PC-9 (cell line): ENCODE data around the gene WDR5. TPM values are rescaled to one million over a fixed set of nuclear protein-coding genes. Genes with fewer than 3 reads are reported as not detected.

Experiments used
- BruUV-seq: library from RNA; stranded (reverse); fragments of 400-500 nt; replicated peaks from 2 replicates; lab custom pipeline; 2021; lab: Mats Ljungman, UMichigan
- CTCF ChIA-PET: fragments of 300-600 bp; sonication (Branson Sonifier 250); formaldehyde crosslinking; loops from one replicate; lab custom pipeline; 2022; ENCODE audit warnings: antibody characterized with exemption; lab: Charles Lee
- POLR2A ChIA-PET: fragments of 300-600 bp; sonication (Branson Sonifier 250); formaldehyde crosslinking; loops from one replicate; lab custom pipeline; 2022; ENCODE audit warnings: antibody characterized with exemption; ENCODE audit not compliant: unreplicated experiment; lab: Charles Lee
- DNase-seq, 2 experiments: peaks; one replicate each; pipeline versions ENCODE4 v3.0.0 to v3.0.0-alpha.2; 2015 to 2022; ENCODE audit warnings: mixed read lengths in 1 of 2
- H2AFZ ChIP-seq: fragments of 200-600 bp; sonication (generic); 2 replicates; pipeline ENCODE4 v1.8.1; 2017; ENCODE audit warnings: antibody characterized with exemption
- H3F3A ChIP-seq: fragments of 200-600 bp; sonication (generic); 2 replicates; pipeline ENCODE4 v1.8.1; 2017; ENCODE audit warnings: antibody characterized with exemption, mild to moderate bottlenecking, low read depth; ENCODE audit not compliant: insufficient read depth
- H3K27ac ChIP-seq: fragments of 200-600 bp; sonication (generic); 2 replicates; pipeline ENCODE4 v1.6.1; 2016; ENCODE audit warnings: mixed run types
- H3K27me3 ChIP-seq: fragments of 200-600 bp; sonication (generic); 2 replicates; pipeline ENCODE4 v1.6.1; 2016; ENCODE audit warnings: low read depth, mixed run types; ENCODE audit not compliant: insufficient read depth
- H3K36me3 ChIP-seq: fragments of 200-600 bp; sonication (generic); 2 replicates; pipeline ENCODE4 v1.6.1; 2016; ENCODE audit warnings: low read depth, mixed run types
- H3K4me1 ChIP-seq: fragments of 200-600 bp; sonication (generic); replicated peaks from 2 replicates; pipeline ENCODE4 v1.6.1; 2016; ENCODE audit warnings: mixed run types; ENCODE audit not compliant: insufficient read depth
- H3K4me2 ChIP-seq: fragments of 200-600 bp; sonication (generic); 2 replicates; pipeline ENCODE4 v1.6.1; 2017; ENCODE audit warnings: mixed run types
- H3K4me3 ChIP-seq: fragments of 200-600 bp; sonication (generic); 2 replicates; pipeline ENCODE4 v1.6.1; 2016; ENCODE audit warnings: mixed run types
- H3K79me2 ChIP-seq: fragments of 200-600 bp; sonication (generic); 2 replicates; pipeline ENCODE4 v1.6.1; 2017; ENCODE audit warnings: low read depth, mixed run types
- H3K9me2 ChIP-seq: fragments of 200-600 bp; sonication (generic); 2 replicates; pipeline ENCODE4 v1.8.1; 2017; ENCODE audit warnings: mild to moderate bottlenecking; ENCODE audit not compliant: insufficient read depth
- H3K9me3 ChIP-seq: fragments of 200-600 bp; sonication (generic); 2 replicates; pipeline ENCODE4 v1.8.1; 2016; ENCODE audit warnings: low read depth; ENCODE audit not compliant: insufficient read depth
- H4K20me1 ChIP-seq: fragments of 200-600 bp; sonication (generic); 2 replicates; pipeline ENCODE4 v1.8.1; 2017; ENCODE audit not compliant: insufficient read depth
- EZH2 ChIP-seq: fragments of 200-600 bp; sonication (generic); IDR thresholded peaks from 2 replicates; pipeline ENCODE4 v1.8.0; 2017; ENCODE audit warnings: antibody characterized with exemption, low read depth
- intact Hi-C: fragments of 100-400 bp; cut with micrococcal nuclease; formaldehyde crosslinking; loops from one replicate; pipeline ENCODE4 v1.10.0; 2022; ENCODE audit not compliant: unreplicated experiment
- total RNA-seq: library from RNA; stranded (reverse); gene quantifications from 2 replicates; pipeline ENCODE4 v1.2.3, GENCODE V29; 2021
- TF ChIP-seq, protein P1 (sequence below): fragments of 200-600 bp; sonication (generic); conservative IDR thresholded peaks from 2 replicates; pipeline ENCODE4 v1.6.1; 2017; ENCODE audit warnings: mixed run types, antibody characterized with exemption, mild to moderate bottlenecking, moderate library complexity

The WDR5 gene
- total RNA-seq, 1 experiment from 2014 or later: 53.4 TPM

DNA sequence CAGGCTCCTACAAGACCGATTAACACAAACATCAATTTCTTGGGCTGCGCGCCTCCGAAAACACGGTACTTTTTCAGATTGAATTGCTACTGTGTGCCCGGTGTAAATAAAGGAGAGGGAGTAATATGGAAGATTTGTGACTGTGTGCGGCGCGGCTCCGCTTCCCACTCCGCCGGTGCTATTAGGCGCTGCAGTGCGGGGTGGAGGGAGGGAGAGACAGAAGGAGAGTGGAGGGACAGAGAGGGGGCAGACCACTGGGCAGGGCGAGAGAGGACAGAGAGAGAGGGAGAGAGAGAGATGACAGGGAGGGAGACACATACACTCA is 53.2 kb downstream of the WDR5 start:
- H2AFZ ChIP-seq: no peak overlapping the region
- DNase-seq: no peak
- H3F3A ChIP-seq: peaks cover 8% of the 10 kb centered on the region
- H3K27me3 ChIP-seq: peaks cover 27% of the 10 kb centered on the region
- H3K36me3 ChIP-seq: no peaks in the 10 kb centered on the region
- H3K9me2 ChIP-seq: no peaks in the 10 kb centered on the region
- TF ChIP-seq, protein P1, sequence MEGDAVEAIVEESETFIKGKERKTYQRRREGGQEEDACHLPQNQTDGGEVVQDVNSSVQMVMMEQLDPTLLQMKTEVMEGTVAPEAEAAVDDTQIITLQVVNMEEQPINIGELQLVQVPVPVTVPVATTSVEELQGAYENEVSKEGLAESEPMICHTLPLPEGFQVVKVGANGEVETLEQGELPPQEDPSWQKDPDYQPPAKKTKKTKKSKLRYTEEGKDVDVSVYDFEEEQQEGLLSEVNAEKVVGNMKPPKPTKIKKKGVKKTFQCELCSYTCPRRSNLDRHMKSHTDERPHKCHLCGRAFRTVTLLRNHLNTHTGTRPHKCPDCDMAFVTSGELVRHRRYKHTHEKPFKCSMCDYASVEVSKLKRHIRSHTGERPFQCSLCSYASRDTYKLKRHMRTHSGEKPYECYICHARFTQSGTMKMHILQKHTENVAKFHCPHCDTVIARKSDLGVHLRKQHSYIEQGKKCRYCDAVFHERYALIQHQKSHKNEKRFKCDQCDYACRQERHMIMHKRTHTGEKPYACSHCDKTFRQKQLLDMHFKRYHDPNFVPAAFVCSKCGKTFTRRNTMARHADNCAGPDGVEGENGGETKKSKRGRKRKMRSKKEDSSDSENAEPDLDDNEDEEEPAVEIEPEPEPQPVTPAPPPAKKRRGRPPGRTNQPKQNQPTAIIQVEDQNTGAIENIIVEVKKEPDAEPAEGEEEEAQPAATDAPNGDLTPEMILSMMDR: no peak
- no peak for TF ChIP-seq EZH2
- no peak overlapping the region for H3K4me3 ChIP-seq
- H4K20me1 ChIP-seq: no peaks in the 10 kb centered on the region; the same call in 1 of the 2 replicates
- no peak overlapping the region for H3K4me2 ChIP-seq
- no TSS peak for BruUV-seq
- H3K79me2 ChIP-seq: no peaks in the 10 kb centered on the region
- H3K4me1 ChIP-seq: no peaks in the 10 kb centered on the region
- POLR2A ChIA-PET: no interaction called here
- intact Hi-C loops: no loop called here
- no peak overlapping the region for H3K27ac ChIP-seq
- CTCF ChIA-PET: no interaction called here
- no peaks in the 10 kb centered on the region for H3K9me3 ChIP-seq

GRCh38 chr9:134189470-134190231 is 53.8 kb downstream of the WDR5 start:
- H3K27me3 ChIP-seq: peaks cover 27% of the 10 kb centered on the region
- no peak for DNase-seq
- ChIA-PET POLR2A (no interaction called here), CTCF (no interaction called here)
- no peak overlapping the region for H2AFZ ChIP-seq
- intact Hi-C loops: no loop called here
- no peak for TF ChIP-seq EZH2
- TF ChIP-seq, protein P1: no peak
- H4K20me1 ChIP-seq: no peaks in the 10 kb centered on the region; the same call in 1 of the 2 replicates
- H3K9me2 ChIP-seq: no peaks in the 10 kb centered on the region
- H3K27ac ChIP-seq: no peak overlapping the region
- H3K9me3 ChIP-seq: no peaks in the 10 kb centered on the region
- no peak overlapping the region for H3K4me3 ChIP-seq
- no peaks in the 10 kb centered on the region for H3K4me1 ChIP-seq
- no peak overlapping the region for H3K4me2 ChIP-seq
- H3F3A ChIP-seq: peaks cover 8% of the 10 kb centered on the region
- H3K79me2 ChIP-seq: no peaks in the 10 kb centered on the region
- H3K36me3 ChIP-seq: no peaks in the 10 kb centered on the region
- BruUV-seq: no TSS peak

GRCh38 chr9:134190232-134191121 is 54.6 kb downstream of the WDR5 start:
- H2AFZ ChIP-seq: no peak overlapping the region
- no peaks in the 10 kb centered on the region; the same call in 1 of the 2 replicates for H4K20me1 ChIP-seq
- no peaks in the 10 kb centered on the region for H3K79me2 ChIP-seq
- intact Hi-C loops: no loop called here
- H3F3A ChIP-seq: peaks cover 8% of the 10 kb centered on the region
- H3K27ac ChIP-seq: no peak overlapping the region
- no peaks in the 10 kb centered on the region for H3K9me2 ChIP-seq
- no TSS peak for BruUV-seq
- no peaks in the 10 kb centered on the region for H3K4me1 ChIP-seq
- no peaks in the 10 kb centered on the region for H3K36me3 ChIP-seq
- no peaks in the 10 kb centered on the region for H3K9me3 ChIP-seq
- H3K27me3 ChIP-seq: peaks cover 27% of the 10 kb centered on the region
- H3K4me3 ChIP-seq: no peak overlapping the region
- no peak for TF ChIP-seq EZH2
- TF ChIP-seq, protein P1: no peak
- CTCF ChIA-PET: no interaction called here
- POLR2A ChIA-PET: no interaction called here
- H3K4me2 ChIP-seq: no peak overlapping the region
- no peak for DNase-seq
